Panc1 (cell line): Measurements from ENCODE around the gene NOXO1. TPM values are rescaled to one million over a fixed set of nuclear protein-coding genes. Genes with fewer than 3 reads are reported as not detected.

ENCODE experiments used
- ATAC-seq: fragments of 200-7000 bp; cut with Tn5 transposase; 2 replicates; pipeline ENCODE4 v1.9.1; 2020; ENCODE audit warnings: mild to moderate bottlenecking, moderate library complexity
- BruUV-seq: library from RNA; stranded (reverse); fragments of 400-500 nt; replicated peaks from 2 replicates; lab custom pipeline; 2021; lab: Mats Ljungman, UMichigan
- CTCF ChIA-PET: fragments of 300-600 bp; sonication (Branson Sonifier 250); formaldehyde crosslinking; loops from one replicate; lab custom pipeline; 2022; ENCODE audit warnings: antibody characterized with exemption; lab: Charles Lee
- POLR2A ChIA-PET: fragments of 300-600 bp; sonication (Branson Sonifier 250); formaldehyde crosslinking; loops from one replicate; lab custom pipeline; 2022; ENCODE audit warnings: antibody characterized with exemption; lab: Charles Lee
- DNase-seq: peaks from one replicate; pipeline ENCODE4 v3.0.0-alpha.2; 2010; ENCODE audit warnings: low read depth, low spot score
- H3K27ac ChIP-seq: 2 replicates; pipeline ENCODE4 v1.5.1; 2011; ENCODE audit warnings: mild to moderate bottlenecking, low read length, inconsistent platforms
- H3K27me3 ChIP-seq: fragments of 200-500 bp; sonication (Bioruptor generic); 2 replicates; pipeline ENCODE4 v1.6.0; 2014; ENCODE audit warnings: low read length, inconsistent platforms; ENCODE audit not compliant: control insufficient read depth, insufficient read depth
- H3K36me3 ChIP-seq: fragments of 200-500 bp; sonication (Bioruptor generic); 2 replicates; pipeline ENCODE4 v1.5.1; 2014; ENCODE audit warnings: inconsistent platforms, mild to moderate bottlenecking, low read length, moderate library complexity; ENCODE audit not compliant: control insufficient read depth, insufficient read depth
- H3K4me1 ChIP-seq: 2 replicates; pipeline ENCODE4 v1.5.1; 2011; ENCODE audit warnings: inconsistent platforms, mild to moderate bottlenecking, low read length, moderate library complexity; ENCODE audit not compliant: control insufficient read depth, insufficient read depth
- H3K4me3 ChIP-seq, 2 experiments: 2 replicates each; pipeline ENCODE4 v1.5.1; 2011 to 2012; ENCODE audit warnings: low read depth in 2 of 2, low read length in 2 of 2, mild to moderate bottlenecking in 2 of 2, inconsistent platforms in 1 of 2, moderate library complexity in 1 of 2
- H3K9me3 ChIP-seq: fragments of 200-500 bp; sonication (Bioruptor generic); 2 replicates; pipeline ENCODE4 v1.5.1; 2014; ENCODE audit warnings: low read depth, mild to moderate bottlenecking, inconsistent platforms, low read length, moderate library complexity; ENCODE audit not compliant: control insufficient read depth, insufficient read depth
- CTCF ChIP-seq: fragments of 450-650 bp; IDR thresholded peaks from 2 replicates; pipeline ENCODE4 v1.5.1; 2017; ENCODE audit warnings: mild to moderate bottlenecking
- POLR2AphosphoS5 ChIP-seq: IDR thresholded peaks from 2 replicates; pipeline ENCODE4 v1.6.1; 2012; ENCODE audit warnings: mild to moderate bottlenecking, low read depth, low read length, moderate library complexity
- REST ChIP-seq, 2 experiments: IDR thresholded peaks; 2 replicates each; pipeline ENCODE4 v1.6.1; 2011 to 2012; ENCODE audit warnings: low read depth in 2 of 2, control low read depth in 1 of 2, low read length in 1 of 2, mild to moderate bottlenecking in 1 of 2, moderate library complexity in 1 of 2; ENCODE audit not compliant: insufficient read depth in 1 of 2
- SIN3A ChIP-seq: IDR thresholded peaks from 2 replicates; pipeline ENCODE4 v1.6.1; 2012; ENCODE audit warnings: low read depth, mild to moderate bottlenecking, low read length, moderate library complexity, borderline replicate concordance; ENCODE audit not compliant: insufficient read depth
- TCF7L2 ChIP-seq: IDR thresholded peaks from 2 replicates; pipeline ENCODE4 v1.6.1; 2011; ENCODE audit warnings: mild to moderate bottlenecking, low read depth, low read length, inconsistent platforms
- in situ Hi-C: cut with HindIII; loops from 2 replicates; pipeline ENCODE4 v1.10.0; 2016; ENCODE audit warnings: low sequenced_read_pairs, low pct_unique_long_range_greater_than_20kb
- intact Hi-C: fragments of 100-400 bp; cut with micrococcal nuclease; formaldehyde crosslinking; loops from one replicate; pipeline ENCODE4 v1.10.0; 2022; ENCODE audit not compliant: unreplicated experiment
- total RNA-seq: library from RNA; stranded (reverse); gene quantifications from one replicate; pipeline ENCODE4 v1.2.1, GENCODE V29; 2021; ENCODE audit not compliant: unreplicated experiment

Gene NOXO1
- total RNA-seq, 1 experiment from 2014 or later = 4.0 TPM

GRCh38 chr16:1979271-1980029 lies 1.8 kb downstream of the NOXO1 start:
- DNase-seq (no peak), ATAC-seq (peak; percentile 24)
- BruUV-seq = no TSS peak
- ChIA-PET CTCF (no interaction called here), POLR2A (interaction anchor here (0.5 kb wide), 1 partner anchor 9 kb away, joined by 3 read pairs; no protein-coding TSS in a partner anchor)
- Histone ChIP-seq H3K36me3 (peaks cover under 1% of the 10 kb centered on the region; the same call in 1 of the 2 replicates), H3K9me3 (no peaks in the 10 kb centered on the region), H3K4me3 (peak overlapping the region; percentile 4 to 11; a peak in 2 of 4 replicates), H3K27me3 (no peaks in the 10 kb centered on the region), H3K4me1 (peaks cover 36% of the 10 kb centered on the region), H3K27ac (no peak overlapping the region)
- in situ Hi-C loops = no loop called here
- intact Hi-C loops = no loop called here
- no peak for TF ChIP-seq REST (IDR thresholded peaks at IDR 0.05; ENCODE audit: insufficient read depth in 1 of 2, low read depth in 2 of 2, low read length in 1 of 2)
- peak; percentile 41; the same call in 1 of the 2 replicates for TF ChIP-seq POLR2AphosphoS5

GRCh38 chr16:1978476-1979120 lies 2.7 kb downstream of the NOXO1 start:
- Histone ChIP-seq H3K27me3 (no peaks in the 10 kb centered on the region), H3K9me3 (no peaks in the 10 kb centered on the region), H3K36me3 (no peaks in the 10 kb centered on the region; the same call in 1 of the 2 replicates), H3K27ac (no peak overlapping the region), H3K4me3 (no peak overlapping the region), H3K4me1 (peaks cover 36% of the 10 kb centered on the region)
- DNase-seq = no peak
- intact Hi-C loops (no loop called here), in situ Hi-C loops (no loop called here)
- POLR2A ChIA-PET = interaction anchor here (0.5 to 0.7 kb wide), 2 partner anchors 8 to 9 kb away, joined by 3 read pairs; no protein-coding TSS in a partner anchor
- CTCF ChIA-PET = no interaction called here
- BruUV-seq = no TSS peak
- ATAC-seq = no peak
- TF ChIP-seq TCF7L2 (no peak), POLR2AphosphoS5 (no peak), SIN3A (no peak)

- ChIA-PET CTCF (no interaction called here), POLR2A (no interaction called here)
- in situ Hi-C loops (no loop called here), intact Hi-C loops (no loop called here)
- H3K36me3 ChIP-seq = no peaks in the 10 kb centered on the region; the same call in 1 of the 2 replicates
- peaks cover 35% of the 10 kb centered on the region for H3K4me1 ChIP-seq
- no peaks in the 10 kb centered on the region for H3K27me3 ChIP-seq
- no peaks in the 10 kb centered on the region for H3K9me3 ChIP-seq
- no TSS peak for BruUV-seq
- DNase-seq (no peak), ATAC-seq (no peak)
- no peak overlapping the region for H3K4me3 ChIP-seq
- H3K27ac ChIP-seq = no peak overlapping the region
- TF ChIP-seq TCF7L2 = no peak
- no peak for TF ChIP-seq POLR2AphosphoS5
- TF ChIP-seq CTCF = no peak
Observed at GRCh38 chr16:1977875-1978268, 3.4 kb downstream of the NOXO1 start.
